Neuronal stem cell (in vitro differentiated cells): ENCODE results near the gene ATP9B.

ENCODE experiments used
- DNase-seq: peaks from one replicate; pipeline ENCODE4 v3.0.0-alpha.2; 2013; ENCODE audit warnings: low spot score
- H2AFZ ChIP-seq: one replicate; pipeline ENCODE4 v1.6.1; 2013; ENCODE audit warnings: mild to moderate bottlenecking, low read length, inconsistent platforms
- H2AK5ac ChIP-seq: 2 replicates; pipeline ENCODE4 v1.6.1; 2013; ENCODE audit warnings: low read depth, mild to moderate bottlenecking, inconsistent platforms, low read length, moderate library complexity, mixed read lengths
- H2BK120ac ChIP-seq: 2 replicates; pipeline ENCODE4 v1.6.1; 2013; ENCODE audit warnings: low read depth, mild to moderate bottlenecking, inconsistent platforms, low read length, moderate library complexity, mixed read lengths
- H2BK12ac ChIP-seq: one replicate; pipeline ENCODE4 v1.6.1; 2013; ENCODE audit warnings: low read length, inconsistent platforms
- H2BK15ac ChIP-seq: 2 replicates; pipeline ENCODE4 v1.6.1; 2013; ENCODE audit warnings: mild to moderate bottlenecking, low read length, inconsistent platforms, mixed read lengths
- H2BK5ac ChIP-seq: one replicate; pipeline ENCODE4 v1.6.1; 2013; ENCODE audit warnings: inconsistent platforms, mild to moderate bottlenecking, low read length, moderate library complexity
- H3K14ac ChIP-seq: one replicate; pipeline ENCODE4 v1.6.1; 2013; ENCODE audit warnings: low read length, inconsistent platforms
- H3K18ac ChIP-seq: 2 replicates; pipeline ENCODE4 v1.6.1; 2013; ENCODE audit warnings: low read length, inconsistent platforms
- H3K23ac ChIP-seq: 2 replicates; pipeline ENCODE4 v1.6.1; 2013; ENCODE audit warnings: low read depth, mild to moderate bottlenecking, mixed read lengths, low read length, inconsistent platforms; ENCODE audit not compliant: poor library complexity
- H3K27ac ChIP-seq: replicated peaks from 3 replicates; pipeline ENCODE4 v1.5.1; 2013; ENCODE audit warnings: low read length, inconsistent platforms
- H3K27me3 ChIP-seq, 3 experiments: 2 replicates each; pipeline ENCODE4 v1.6.1; 2013; ENCODE audit warnings: low read length in 3 of 3, mild to moderate bottlenecking in 2 of 3, inconsistent platforms in 1 of 3, low read depth in 1 of 3, mixed read lengths in 1 of 3, moderate library complexity in 1 of 3; ENCODE audit not compliant: control insufficient read depth in 3 of 3, insufficient read depth in 3 of 3
- H3K36me3 ChIP-seq, 2 donors: replicated peaks in 1 of 2; 2 replicates each; pipeline ENCODE4 v1.6.1; 2013; ENCODE audit warnings: low read length in 2 of 2; ENCODE audit not compliant: control insufficient read depth in 2 of 2, insufficient read depth in 2 of 2
- H3K4ac ChIP-seq: 2 replicates; pipeline ENCODE4 v1.6.1; 2013; ENCODE audit warnings: inconsistent platforms, mild to moderate bottlenecking, low read length, moderate library complexity
- H3K4me1 ChIP-seq, 2 donors: 1 replicate in 1 of 2; 2 replicates in 1 of 2; pipeline ENCODE4 v1.6.1; 2013; ENCODE audit warnings: low read length in 2 of 2, low read depth in 1 of 2; ENCODE audit not compliant: control insufficient read depth in 2 of 2, insufficient read depth in 1 of 2
- H3K4me2 ChIP-seq: one replicate; pipeline ENCODE4 v1.6.1; 2013; ENCODE audit warnings: mild to moderate bottlenecking, low read length, inconsistent platforms; ENCODE audit not compliant: insufficient read depth, poor library complexity, severe bottlenecking
- H3K4me3 ChIP-seq, 2 donors: 2 replicates each; pipeline ENCODE4 v1.5.1; 2013; ENCODE audit warnings: low read length in 2 of 2, mild to moderate bottlenecking in 2 of 2, inconsistent platforms in 1 of 2, moderate library complexity in 1 of 2
- H3K79me1 ChIP-seq: one replicate; pipeline ENCODE4 v1.6.1; 2013; ENCODE audit warnings: low read depth, mild to moderate bottlenecking, inconsistent platforms, low read length, moderate library complexity
- H3K9ac ChIP-seq: one replicate; pipeline ENCODE4 v1.6.1; 2013; ENCODE audit warnings: mild to moderate bottlenecking, low read depth, low read length, inconsistent platforms; ENCODE audit not compliant: poor library complexity
- H3K9me3 ChIP-seq, 2 donors: replicated peaks in 1 of 2; 2 replicates each; pipeline versions ENCODE3 to v1.6.1; 2013; ENCODE audit warnings: low read length in 2 of 2, mild to moderate bottlenecking in 2 of 2, inconsistent platforms in 1 of 2, low read depth in 1 of 2, mixed read lengths in 1 of 2, moderate library complexity in 1 of 2; ENCODE audit not compliant: control insufficient read depth in 2 of 2, insufficient read depth in 1 of 2
- H4K8ac ChIP-seq: one replicate; pipeline ENCODE4 v1.6.1; 2013; ENCODE audit warnings: low read depth, mild to moderate bottlenecking, inconsistent platforms, low read length, moderate library complexity
- H4K91ac ChIP-seq: one replicate; pipeline ENCODE4 v1.6.1; 2013; ENCODE audit warnings: low read length, low read depth, mild to moderate bottlenecking, inconsistent platforms; ENCODE audit not compliant: poor library complexity
- WGBS, 2 donors: extraction: QIAGEN DNeasy Blood & Tissue Kit; methylation state at CpG; one replicate each; pipeline ENCODE4 v1.1.7; 2013; ENCODE audit warnings: missing lambda C conversion rate in 2 of 2, mixed read lengths in 1 of 2; ENCODE audit not compliant: insufficient read length in 2 of 2, insufficient replicate concordance in 1 of 2; ENCODE audit errors: extremely low coverage in 2 of 2; 5-methylcytosine and 5-hydroxymethylcytosine counted together

ATP9B gene

GRCh38 chr18:79385326-79385707 is 316.1 kb downstream of the ATP9B start:
- Histone ChIP-seq H3K4me1 (peaks cover 0 to 6% of the 10 kb centered on the region in 2 donors), H3K4me2 (no peak overlapping the region), H3K27me3 (peaks cover 0 to 15% (median 2%) of the 10 kb centered on the region in 3 experiments), H3K27ac (no peak overlapping the region), H2BK15ac (no peak overlapping the region), H3K4me3 (no peak overlapping the region), H3K4ac (no peak overlapping the region), H3K14ac (peak overlapping the region; percentile 2), H4K8ac (no peak overlapping the region), H3K36me3 (no peaks in the 10 kb centered on the region), H2BK12ac (no peak overlapping the region), H3K79me1 (peaks cover 2% of the 10 kb centered on the region), H3K23ac (no peak overlapping the region), H2BK5ac (no peak overlapping the region), H2BK120ac (no peak overlapping the region), H2AFZ (no peak overlapping the region), H2AK5ac (no peak overlapping the region), H3K18ac (peak overlapping the region; percentile 7), H3K9ac (no peak overlapping the region), H4K91ac (no peak overlapping the region), H3K9me3 (no peaks in the 10 kb centered on the region)
- WGBS, 2 donors = no CpG with 5 or more reads among the region's 17 CpGs
- no peak for DNase-seq

- Histone ChIP-seq H3K4me3 (no peak overlapping the region), H3K23ac (peak overlapping the region; percentile 34), H3K9ac (peak overlapping the region; percentile 35), H2BK15ac (peak overlapping the region; percentile 84), H2AFZ (no peak overlapping the region), H3K27ac (no peak overlapping the region), H3K27me3 (peaks cover 0 to 20% (median 2%) of the 10 kb centered on the region in 3 experiments), H3K9me3 (no peaks in the 10 kb centered on the region), H3K4me2 (no peak overlapping the region), H3K18ac (peak overlapping the region; percentile 39), H3K14ac (peak overlapping the region; percentile 90), H4K91ac (no peak overlapping the region), H3K4ac (no peak overlapping the region), H3K36me3 (no peaks in the 10 kb centered on the region), H2BK120ac (no peak overlapping the region), H3K4me1 (peaks cover 0 to 6% of the 10 kb centered on the region in 2 donors), H2BK5ac (no peak overlapping the region), H2BK12ac (no peak overlapping the region), H2AK5ac (no peak overlapping the region), H3K79me1 (no peaks in the 10 kb centered on the region), H4K8ac (no peak overlapping the region)
- no peak for DNase-seq
- WGBS, 2 donors = no CpG with 5 or more reads among the region's 21 CpGs
Measured at GRCh38 chr18:79385708-79386341, 316.6 kb downstream of the ATP9B start.

DNA sequence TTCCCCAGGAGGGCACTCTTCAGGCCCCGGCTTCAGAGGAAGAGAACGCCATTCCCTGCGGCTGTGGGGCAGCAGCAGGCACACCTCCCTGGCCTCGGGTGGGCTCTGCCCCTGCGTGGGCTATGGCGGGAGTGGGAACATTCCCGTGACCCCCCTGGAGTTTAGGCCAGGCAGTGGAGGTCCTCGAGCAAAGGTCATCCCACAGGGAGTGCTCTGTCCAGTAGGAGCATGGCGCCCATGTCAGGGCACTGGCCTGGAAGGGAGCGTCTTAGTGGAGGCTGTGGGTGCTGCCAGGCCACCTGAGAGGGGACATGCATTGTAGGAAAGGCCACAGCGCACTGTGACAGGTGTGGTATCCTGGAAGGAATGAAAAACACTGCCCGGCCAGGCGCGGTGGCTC is 317.4 kb downstream of the ATP9B start:
- no peak overlapping the region for H2AFZ ChIP-seq
- no peak overlapping the region for H4K8ac ChIP-seq
- H3K36me3 ChIP-seq = no peaks in the 10 kb centered on the region
- peak overlapping the region; percentile 46 for H2BK5ac ChIP-seq
- no CpG with 5 or more reads among the region's 14 CpGs for WGBS, 2 donors
- no peak overlapping the region for H3K4me2 ChIP-seq
- H4K91ac ChIP-seq = no peak overlapping the region
- H2BK15ac ChIP-seq = no peak overlapping the region
- H3K4me3 ChIP-seq = peak overlapping the region in 1 of 2 donors; percentile 61
- peak overlapping the region; percentile 41 for H3K4ac ChIP-seq
- DNase-seq = no peak
- no peak overlapping the region for H3K9ac ChIP-seq
- no peaks in the 10 kb centered on the region for H3K9me3 ChIP-seq
- H3K18ac ChIP-seq = no peak overlapping the region
- H2BK12ac ChIP-seq = peak overlapping the region; percentile 63
- peaks cover 0 to 26% (median 5%) of the 10 kb centered on the region in 3 experiments for H3K27me3 ChIP-seq
- no peak overlapping the region for H2BK120ac ChIP-seq
- H3K4me1 ChIP-seq = peaks cover 0 to 6% of the 10 kb centered on the region in 2 donors
- no peaks in the 10 kb centered on the region for H3K79me1 ChIP-seq
- peak overlapping the region; percentile 52 for H3K23ac ChIP-seq
- H3K27ac ChIP-seq = no peak overlapping the region
- no peak overlapping the region for H3K14ac ChIP-seq
- peak overlapping the region; percentile 88 for H2AK5ac ChIP-seq

- no peak overlapping the region for H4K8ac ChIP-seq
- no peak overlapping the region for H3K4ac ChIP-seq
- no peak overlapping the region for H3K23ac ChIP-seq
- H3K27me3 ChIP-seq = peaks cover 4 to 31% (median 10%) of the 10 kb centered on the region in 3 experiments
- H3K4me2 ChIP-seq = no peak overlapping the region
- peaks cover 0 to 6% of the 10 kb centered on the region in 2 donors for H3K4me1 ChIP-seq
- H3K18ac ChIP-seq = no peak overlapping the region
- H3K14ac ChIP-seq = peak overlapping the region; percentile 14
- no peak overlapping the region for H3K4me3 ChIP-seq
- H3K79me1 ChIP-seq = no peaks in the 10 kb centered on the region
- no peak overlapping the region for H2AFZ ChIP-seq
- WGBS, 2 donors = no CpG with 5 or more reads among the region's 6 CpGs
- H2AK5ac ChIP-seq = no peak overlapping the region
- H3K27ac ChIP-seq = no peak overlapping the region
- H3K36me3 ChIP-seq = no peaks in the 10 kb centered on the region
- no peak overlapping the region for H2BK12ac ChIP-seq
- no peak overlapping the region for H3K9ac ChIP-seq
- no peak overlapping the region for H2BK15ac ChIP-seq
- H2BK120ac ChIP-seq = no peak overlapping the region
- DNase-seq = no peak
- H4K91ac ChIP-seq = no peak overlapping the region
- H2BK5ac ChIP-seq = no peak overlapping the region
- H3K9me3 ChIP-seq = no peaks in the 10 kb centered on the region
Measured at GRCh38 chr18:79387214-79387613, 318.0 kb downstream of the ATP9B start.
